Measurements from ENCODE around the gene UGT1A9. TPM values are rescaled to one million over a fixed set of nuclear protein-coding genes. Genes with fewer than 3 reads are reported as not detected.

UGT1A9 gene
- total RNA-seq, 1 experiment from 2014 or later, result not detected

GRCh38 chr2:233663911-233664310 lies 7.8 kb upstream of the UGT1A9 start:
- Histone ChIP-seq H3K4me2 (ENCODE audit: insufficient read depth, insufficient read length, low read length) (no peak overlapping the region), H2BK20ac (ENCODE audit: low read depth, low read length, poor library complexity, severe bottlenecking) (no peak overlapping the region), H4K91ac (ENCODE audit: insufficient read length, low read depth, low read length) (no peak overlapping the region), H3T11ph (ENCODE audit: low read length) (no peak overlapping the region), H4K20me1 (ENCODE audit: control insufficient read depth, insufficient read depth, insufficient read length) (no peaks in the 10 kb centered on the region), H2BK15ac (ENCODE audit: low read depth, low read length) (no peak overlapping the region), H3K27me3 (ENCODE audit: insufficient read depth, low read length) (no peaks in the 10 kb centered on the region), H2AFZ (ENCODE audit: low read length) (no peak overlapping the region), H3K4ac (ENCODE audit: low read depth, low read length) (no peak overlapping the region), H3K27ac (ENCODE audit: insufficient read length, low read depth, low read length) (no peak overlapping the region), H3K56ac (ENCODE audit: insufficient read length, low read depth, low read length) (no peak overlapping the region), H3K79me2 (ENCODE audit: insufficient read depth, low read length) (no peaks in the 10 kb centered on the region), H4K8ac (replicated peaks; ENCODE audit: insufficient read length, low read depth, low read length) (no peak overlapping the region), H2BK12ac (ENCODE audit: insufficient read length, low read depth, low read length) (no peak overlapping the region), H4K5ac (ENCODE audit: insufficient read length, low read depth, low read length) (no peak overlapping the region), H3K18ac (ENCODE audit: insufficient read length, low read depth, low read length) (no peak overlapping the region), H2BK120ac (ENCODE audit: low read depth, low read length, poor library complexity, severe bottlenecking) (no peak overlapping the region), H3K4me1 (ENCODE audit: insufficient read depth, low read length) (no peaks in the 10 kb centered on the region), H3K9me3 (ENCODE audit: control insufficient read depth, low read depth, low read length) (no peaks in the 10 kb centered on the region), H3K14ac (ENCODE audit: insufficient read depth, low read length) (no peak overlapping the region), H3K79me1 (ENCODE audit: insufficient read depth, low read depth, low read length, poor library complexity, severe bottlenecking) (no peaks in the 10 kb centered on the region), H2BK5ac (ENCODE audit: insufficient read length, low read length) (no peak overlapping the region), H3K23ac (ENCODE audit: insufficient read length, low read depth, low read length) (no peak overlapping the region), H3K23me2 (ENCODE audit: insufficient read length, low read depth, low read length, poor library complexity, severe bottlenecking) (no peaks in the 10 kb centered on the region), H3K9ac (ENCODE audit: extremely low read depth, insufficient read length, low read length) (no peak overlapping the region), H2AK5ac (ENCODE audit: insufficient read length, low read length) (no peak overlapping the region)
- Mint-ChIP-seq H3K27me3 (ENCODE audit: low read depth) (peaks cover 8% of the 10 kb centered on the region), H3K4me1 (no peaks in the 10 kb centered on the region), H3K36me3 (ENCODE audit: insufficient read depth in 1 of 3, low read depth in 3 of 3) (no peaks in the 10 kb centered on the region), H3K27ac (no peak overlapping the region), H3K9me3 (peaks cover 6 to 8% of the 10 kb centered on the region in 2 experiments; a peak in 3 of 5 replicates), H3K4me3 (no peak overlapping the region)
- no peak for DNase-seq
- WGBS (ENCODE audit: extremely low coverage, insufficient read length, low lambda C conversion rate), result no CpG with 5 or more reads among the region's 1 CpG
- no peak for TF ChIP-seq CTCF (conservative IDR thresholded peaks at IDR 0.05)

All from H9 (cell line).